SKM-1 treated with dmso at 0.1 percent for 144 hours (cell line): ENCODE measurements around the gene REPIN1.

Experiments
- DNase-seq: peaks from one replicate; lab custom pipeline; 2025; ENCODE audit not compliant: unreplicated experiment; lab: John Stamatoyannopoulos, UW

The REPIN1 gene

GRCh38 chr7:150359622-150360362 is 8.8 kb upstream of the REPIN1 start:
- DNase-seq: no peak

- DNase-seq: no peak
Measured at GRCh38 chr7:150360363-150361058, 8.1 kb upstream of the REPIN1 start.

DNA sequence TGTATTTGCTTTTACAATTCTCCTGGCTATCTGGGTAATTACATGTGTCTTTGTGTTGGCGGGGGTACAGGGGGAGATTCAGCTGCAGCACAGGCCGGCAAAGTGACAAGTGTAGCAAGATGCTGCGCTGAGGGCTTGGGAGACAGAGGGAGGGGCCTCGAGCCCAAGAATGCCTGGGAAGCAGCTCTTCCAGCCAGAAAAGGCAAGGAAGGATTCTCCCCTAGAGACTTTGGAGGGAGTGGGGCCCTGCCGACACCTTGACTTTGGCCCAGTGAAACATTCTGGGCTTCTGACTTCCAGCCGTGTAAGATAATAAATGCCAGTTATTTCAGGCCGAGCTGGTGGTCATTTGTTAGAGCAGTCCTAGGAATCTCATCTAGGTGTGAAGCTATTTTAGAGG is 7.2 kb upstream of the REPIN1 start:
- DNase-seq: no peak

DNA sequence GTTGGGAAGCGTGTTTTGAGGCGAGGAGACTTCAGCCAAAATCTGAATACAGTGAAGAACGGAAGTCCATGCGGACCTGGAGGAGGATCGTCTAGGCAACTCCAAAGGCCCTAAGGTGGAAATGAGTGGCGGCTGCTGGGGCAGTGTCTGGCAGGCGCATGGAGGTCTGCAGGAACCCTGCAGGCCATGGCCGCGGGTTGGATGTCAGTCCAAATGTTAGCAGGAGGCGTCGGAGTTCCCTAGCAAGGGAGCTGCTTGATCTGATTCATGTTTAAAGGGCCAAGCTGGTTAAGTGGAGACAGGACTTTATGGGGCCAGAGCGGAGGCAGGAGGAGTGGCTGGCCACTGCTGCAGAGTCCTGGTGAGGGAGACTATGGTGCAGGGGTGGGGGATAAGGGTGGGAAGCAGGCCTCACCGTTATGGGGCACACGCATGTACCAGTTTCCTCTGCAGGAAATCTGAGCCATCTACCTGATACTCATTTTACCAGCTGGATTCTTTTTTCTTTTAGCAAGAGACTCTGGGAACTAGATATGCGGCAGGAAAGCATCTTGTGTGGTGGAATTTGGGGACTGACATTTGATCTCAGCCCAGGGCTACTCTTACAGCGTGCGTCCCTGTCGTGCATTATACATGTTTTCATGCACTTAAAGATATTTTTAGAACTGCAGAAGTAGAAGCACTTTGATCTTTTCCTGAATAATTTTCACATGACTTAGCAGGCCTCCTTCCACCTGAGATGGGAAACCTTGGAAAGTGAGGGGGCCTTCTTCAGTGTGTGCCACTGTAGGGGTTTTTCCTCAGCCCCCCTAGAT is 6.6 kb upstream of the REPIN1 start:
- no peak for DNase-seq

- no peak for DNase-seq
Measured at GRCh38 chr7:150363370-150363769, 5.3 kb upstream of the REPIN1 start.

DNA sequence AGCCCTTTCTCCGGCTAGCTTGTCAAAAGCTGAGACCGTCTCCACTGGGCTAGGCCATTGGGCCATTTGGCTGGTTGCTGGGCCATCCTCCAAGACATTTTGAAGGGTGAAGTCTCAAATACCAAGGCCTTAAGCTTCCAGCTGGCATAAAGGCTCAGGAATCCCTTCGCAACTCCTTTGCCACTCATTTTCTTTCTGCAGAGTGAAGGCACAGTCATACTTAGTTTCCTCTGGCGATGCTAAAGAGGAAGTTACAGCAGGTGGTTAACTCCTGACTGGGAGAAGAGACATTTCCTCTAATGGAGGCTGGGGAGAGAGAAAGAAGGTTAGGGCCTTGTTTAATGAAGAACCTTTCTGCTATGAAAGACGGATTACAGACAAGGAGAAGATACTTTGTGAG is 4.8 kb upstream of the REPIN1 start:
- DNase-seq: peak; percentile 34

DNA sequence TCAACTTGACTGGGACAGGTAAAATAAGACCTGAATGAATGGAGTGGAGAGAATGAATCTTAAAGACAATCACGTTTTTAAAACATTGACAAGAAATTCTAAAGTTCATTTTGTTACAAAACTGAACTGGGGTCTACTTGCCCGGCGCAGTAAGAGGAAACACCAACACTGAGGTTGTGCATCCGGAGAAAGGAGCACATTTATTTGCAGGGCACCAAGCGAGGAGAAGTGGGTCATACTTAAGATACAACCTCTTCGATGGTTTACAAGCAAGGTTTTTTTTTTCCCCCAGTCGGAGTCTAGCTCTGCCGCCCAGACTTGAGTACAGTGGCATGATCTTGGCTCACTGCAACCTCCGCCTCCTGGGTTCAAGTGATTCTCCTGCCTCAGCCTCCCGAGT is 3.4 kb upstream of the REPIN1 start:
- no peak for DNase-seq

DNA sequence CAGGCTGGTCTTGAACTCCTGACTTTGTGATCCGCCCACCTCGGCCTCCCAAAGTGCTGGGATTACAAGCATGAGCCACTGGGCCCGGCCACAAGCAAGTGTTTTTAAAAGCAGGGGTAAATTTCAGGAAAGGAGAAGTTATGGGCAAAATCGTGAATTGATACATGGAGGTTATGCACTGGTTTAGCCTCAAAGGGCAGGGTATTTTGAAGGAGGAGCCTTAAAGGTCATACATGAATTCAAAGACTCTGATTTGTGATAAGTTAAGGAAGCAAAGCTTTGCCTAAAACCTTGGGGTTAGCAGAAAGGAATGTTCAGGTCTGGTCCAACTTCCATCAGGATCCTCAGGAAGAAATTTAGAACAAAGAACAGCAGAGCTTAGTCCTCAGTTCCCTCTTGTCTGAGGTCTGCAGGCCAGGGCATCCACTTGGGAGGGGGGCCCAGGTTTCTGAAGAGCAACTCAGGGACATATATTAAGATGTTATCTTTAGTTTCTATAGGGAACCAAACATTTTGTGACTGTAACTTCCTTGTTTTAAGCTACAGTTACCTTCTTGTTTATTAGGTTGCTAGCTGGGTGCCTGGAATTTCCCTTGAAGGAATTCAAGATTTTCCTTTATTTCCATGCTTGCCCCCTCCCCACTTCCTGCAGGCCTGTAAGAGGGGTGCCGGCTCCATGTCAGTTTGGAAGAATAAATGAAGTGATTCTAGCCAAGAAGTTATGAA is 2.8 kb upstream of the REPIN1 start:
- peak; percentile 77 for DNase-seq

GRCh38 chr7:150367677-150368095 is 936 bp upstream of the REPIN1 start:
- no peak for DNase-seq

GRCh38 chr7:150368884-150369747 is 494 bp downstream of the REPIN1 start:
- DNase-seq: no peak

DNA sequence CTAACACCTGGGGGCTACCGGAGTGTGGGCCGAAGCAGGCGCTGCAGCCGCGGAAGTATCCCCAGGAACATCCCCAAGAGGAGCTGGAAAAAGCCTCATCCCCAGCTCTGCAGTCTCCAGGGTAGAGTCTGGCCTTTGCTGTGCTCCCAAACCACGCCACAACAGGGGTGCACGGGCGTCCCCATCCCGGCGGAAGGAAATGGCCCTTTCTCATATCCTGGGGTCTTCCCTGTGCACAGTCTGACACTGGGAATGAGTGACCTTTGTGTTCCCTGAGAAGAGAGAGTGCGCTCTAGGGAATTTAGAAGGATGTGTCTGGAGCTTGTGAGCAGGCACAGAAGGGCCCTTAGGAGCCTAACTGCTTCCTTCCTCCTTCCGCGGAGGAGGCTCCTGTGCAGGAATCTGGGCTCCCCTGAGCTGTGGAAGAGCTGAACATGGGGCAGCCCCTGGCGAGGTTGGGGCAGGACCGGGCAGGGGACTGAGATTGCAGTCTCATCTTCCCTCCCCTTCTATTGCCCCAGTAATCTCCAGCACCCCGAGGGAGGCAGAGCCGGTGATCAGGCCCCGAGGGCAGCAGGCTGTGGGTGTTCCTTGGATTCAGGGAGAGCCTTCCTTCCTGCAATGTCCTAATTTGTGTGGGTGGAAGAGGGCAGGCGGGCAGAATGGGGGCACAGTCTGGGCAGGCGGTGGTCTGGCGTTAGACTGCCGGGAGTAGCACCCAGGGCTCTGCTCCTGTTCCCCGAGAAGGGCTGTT is 1.3 kb downstream of the REPIN1 start:
- DNase-seq: no peak

- DNase-seq: no peak
Measured at GRCh38 chr7:150370612-150371071, 2.0 kb downstream of the REPIN1 start.

- DNase-seq: no peak
Measured at GRCh38 chr7:150371131-150371995, 2.7 kb downstream of the REPIN1 start.

DNA sequence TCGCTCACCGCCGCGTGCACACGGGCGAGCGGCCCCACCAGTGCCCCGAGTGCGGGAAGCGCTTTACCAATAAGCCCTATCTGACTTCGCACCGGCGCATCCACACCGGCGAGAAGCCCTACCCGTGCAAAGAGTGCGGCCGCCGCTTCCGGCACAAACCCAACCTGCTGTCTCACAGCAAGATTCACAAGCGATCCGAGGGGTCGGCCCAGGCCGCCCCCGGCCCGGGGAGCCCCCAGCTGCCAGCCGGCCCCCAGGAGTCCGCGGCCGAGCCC is 3.3 kb downstream of the REPIN1 start:
- DNase-seq: no peak

DNA sequence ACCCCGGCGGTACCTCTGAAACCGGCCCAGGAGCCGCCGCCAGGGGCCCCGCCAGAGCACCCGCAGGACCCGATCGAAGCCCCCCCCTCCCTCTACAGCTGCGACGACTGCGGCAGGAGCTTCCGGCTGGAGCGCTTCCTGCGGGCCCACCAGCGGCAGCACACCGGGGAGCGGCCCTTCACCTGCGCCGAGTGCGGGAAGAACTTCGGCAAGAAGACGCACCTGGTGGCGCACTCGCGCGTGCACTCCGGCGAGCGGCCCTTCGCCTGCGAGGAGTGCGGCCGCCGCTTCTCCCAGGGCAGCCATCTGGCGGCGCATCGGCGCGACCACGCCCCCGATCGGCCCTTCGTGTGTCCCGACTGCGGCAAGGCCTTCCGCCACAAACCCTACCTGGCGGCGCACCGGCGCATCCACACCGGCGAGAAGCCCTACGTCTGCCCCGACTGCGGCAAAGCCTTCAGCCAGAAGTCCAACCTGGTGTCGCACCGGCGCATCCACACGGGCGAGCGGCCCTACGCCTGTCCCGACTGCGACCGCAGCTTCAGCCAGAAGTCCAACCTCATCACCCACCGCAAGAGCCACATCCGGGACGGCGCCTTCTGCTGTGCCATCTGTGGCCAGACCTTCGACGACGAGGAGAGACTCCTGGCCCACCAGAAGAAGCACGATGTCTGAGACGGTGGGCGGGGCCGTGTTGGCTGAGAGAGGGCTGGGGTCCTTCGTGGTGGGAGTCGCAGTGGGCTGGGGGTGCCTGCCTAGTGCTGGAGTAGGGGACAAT is 3.8 kb downstream of the REPIN1 start:
- no peak for DNase-seq

GRCh38 chr7:150373049-150373801 is 4.6 kb downstream of the REPIN1 start:
- DNase-seq: no peak

DNA sequence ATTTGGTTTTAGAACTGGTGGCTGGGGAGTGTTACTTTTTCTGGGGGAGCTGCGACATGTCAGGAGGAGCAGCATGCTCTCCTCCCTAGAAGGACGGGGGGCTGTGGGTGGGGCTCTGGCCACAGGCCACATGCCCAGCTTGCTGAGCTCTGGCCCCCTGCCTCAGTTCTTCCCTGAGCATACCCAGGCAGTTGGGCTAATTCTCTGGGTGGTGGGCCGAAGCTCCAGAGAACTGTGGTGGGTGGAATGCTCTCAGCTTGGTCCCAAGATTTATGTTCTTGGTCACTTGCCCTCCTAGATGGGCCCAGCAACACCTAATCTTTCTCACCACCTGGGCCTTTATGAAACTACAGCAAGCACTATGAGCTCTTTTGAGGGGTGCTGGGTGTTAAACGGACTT is 5.4 kb downstream of the REPIN1 start:
- DNase-seq: no peak
